ENCODE data around the gene BPI. TPM values are rescaled to one million over a fixed set of nuclear protein-coding genes. Genes with fewer than 3 reads are reported as not detected.

BPI gene
- total RNA-seq, 4 donors from 2014 or later: not detected

DNA sequence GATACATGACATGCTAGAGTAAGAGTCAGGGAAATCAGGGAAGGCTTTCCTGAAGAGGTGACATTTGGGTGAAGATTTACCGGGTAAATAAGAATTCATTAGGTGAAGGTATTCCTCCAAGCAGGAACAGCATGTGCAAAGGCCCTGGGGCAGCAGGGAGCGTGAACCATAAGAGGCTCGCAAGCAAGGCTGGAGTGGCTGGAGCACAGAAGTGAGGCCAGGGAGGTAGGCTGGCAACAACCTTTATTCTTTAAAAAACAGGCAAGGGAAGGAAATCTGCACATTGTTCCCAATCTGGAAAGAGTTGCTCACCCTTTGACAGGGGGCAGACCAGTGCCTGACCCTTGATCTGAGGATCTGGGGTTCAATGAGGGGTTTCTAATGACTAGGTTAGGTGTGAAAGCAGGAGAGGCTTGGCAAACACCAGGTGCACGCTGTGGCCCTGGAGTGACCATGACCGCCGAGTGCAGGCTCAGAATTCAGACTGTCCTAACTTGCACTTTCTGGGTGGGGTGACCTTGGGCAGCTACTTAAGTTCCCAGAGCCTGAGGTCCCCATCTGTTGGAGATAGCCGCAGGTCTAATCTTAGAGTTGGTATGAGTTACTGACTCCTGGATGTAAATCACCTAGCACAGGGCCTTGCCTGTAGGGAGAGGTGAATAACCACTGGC, 45.3 kb upstream of the BPI start:
- TF ChIP-seq CTCF (IDR thresholded peaks at IDR 0.05) (no peak), POLR2AphosphoS5 (IDR thresholded peaks at IDR 0.05) (no peak), EP300 (IDR thresholded peaks at IDR 0.05; ENCODE audit: low read depth) (no peak), POLR2A (IDR thresholded peaks at IDR 0.05) (no peak)
- no peaks in the 10 kb centered on the region for H3K36me3 ChIP-seq
- peaks cover 36% of the 10 kb centered on the region for H3K27me3 ChIP-seq
- no peak overlapping the region for H3K4me3 ChIP-seq
- intact Hi-C loops (cut with DNase I; ENCODE audit: low total_unique reads) (no loop called here), in situ Hi-C loops (cut with MboI; ENCODE audit: low pct_ligation_motif_present in 1 of 4, low pct_unique_long_range_greater_than_20kb in 1 of 4, low sequenced_read_pairs in 3 of 4) (no loop called here)
- no peak for DNase-seq
- WGBS, 2 donors (ENCODE audit: low coverage in 1 of 2): 85 to 90% methylated on average over 3 to 7 of the region's 7 CpGs
- H3K9me3 ChIP-seq: no peaks in the 10 kb centered on the region
- H3K27ac ChIP-seq: peak overlapping the region; percentile 21 to 43 (median 28)
- H3K4me1 ChIP-seq: peaks cover 0 to 5% (median 0%) of the 10 kb centered on the region in 4 donors

DNA sequence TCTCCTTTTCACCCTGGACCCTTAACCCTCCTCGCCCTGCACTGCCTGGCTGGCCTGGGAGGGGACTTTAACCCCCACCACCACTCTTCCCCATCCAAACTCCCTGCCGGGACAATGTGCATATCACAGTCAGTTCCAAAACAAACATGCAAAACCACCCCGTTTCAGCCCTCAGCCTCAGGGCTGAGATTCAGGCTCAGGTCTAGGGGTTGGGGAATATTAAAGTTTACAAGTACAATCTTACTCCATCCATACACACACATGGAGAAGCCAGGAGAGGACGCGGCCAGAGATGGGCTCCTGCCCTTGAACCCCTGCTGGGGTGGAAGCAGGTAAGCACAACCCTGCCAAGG, 44.0 kb upstream of the BPI start:
- H3K9me3 ChIP-seq: no peaks in the 10 kb centered on the region
- no peak for DNase-seq
- peaks cover 0 to 3% (median 0%) of the 10 kb centered on the region in 4 donors for H3K4me1 ChIP-seq
- TF ChIP-seq POLR2A (IDR thresholded peaks at IDR 0.05): no peak
- TF ChIP-seq POLR2AphosphoS5 (IDR thresholded peaks at IDR 0.05): no peak
- no peak for TF ChIP-seq CTCF (IDR thresholded peaks at IDR 0.05)
- H3K27me3 ChIP-seq: peaks cover 36% of the 10 kb centered on the region
- in situ Hi-C loops (cut with MboI; ENCODE audit: low pct_ligation_motif_present in 1 of 4, low pct_unique_long_range_greater_than_20kb in 1 of 4, low sequenced_read_pairs in 3 of 4) (no loop called here), intact Hi-C loops (cut with DNase I; ENCODE audit: low total_unique reads) (no loop called here)
- H3K36me3 ChIP-seq: no peaks in the 10 kb centered on the region
- H3K4me3 ChIP-seq: peak overlapping the region in 3 of 4 donors; percentile 30 to 42 (median 32)
- WGBS, 2 donors (ENCODE audit: low coverage in 1 of 2): 0 to 18% methylated on average over 3 to 5 of the region's 5 CpGs
- H3K27ac ChIP-seq: peak overlapping the region; percentile 75 to 87 (median 80)

DNA sequence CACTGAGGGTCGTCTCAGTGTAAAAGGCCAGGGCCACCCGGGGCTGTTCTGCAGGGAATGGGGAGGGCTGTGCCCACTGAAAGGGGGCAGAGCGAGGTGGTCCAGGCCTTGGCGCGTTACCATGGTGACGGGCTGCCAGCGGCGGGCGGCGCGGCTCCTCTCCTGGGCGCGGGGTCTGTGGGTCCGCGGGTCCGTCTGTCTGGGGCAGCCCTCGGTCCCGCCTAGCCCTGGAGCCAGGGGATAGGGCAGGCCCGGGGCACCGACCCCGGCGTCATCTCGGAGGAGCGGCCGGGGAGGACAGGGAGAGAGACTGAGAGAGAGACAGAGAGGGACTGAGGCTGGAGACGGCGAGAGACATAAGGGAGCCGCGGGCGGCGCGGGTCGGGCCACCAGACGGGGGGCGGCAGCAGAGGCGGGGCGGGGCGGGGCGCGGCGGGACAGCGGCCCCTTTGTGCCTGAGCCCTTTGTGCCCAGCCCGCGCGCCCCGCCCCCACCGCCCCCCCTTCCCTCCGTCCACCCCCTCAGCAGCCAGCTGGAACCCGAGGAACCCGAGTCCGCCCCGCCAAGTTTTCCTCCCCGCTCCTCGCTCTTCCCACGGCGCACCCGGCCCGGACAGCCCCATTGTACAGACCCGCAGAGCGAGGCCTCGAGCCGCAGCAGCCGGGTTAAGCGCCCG, 43.4 kb upstream of the BPI start, which contains the start of gene KIAA1755:
TSS of gene KIAA1755 (minus strand) at position 358 of the 676 bp plus-strand sequence. CDS start at position 123, 235 bp downstream.
- Histone ChIP-seq H3K27me3 (peaks cover 36% of the 10 kb centered on the region), H3K4me1 (peaks cover 0 to 3% (median 0%) of the 10 kb centered on the region in 4 donors), H3K36me3 (no peaks in the 10 kb centered on the region), H3K9me3 (no peaks in the 10 kb centered on the region), H3K27ac (peak within 1 kb of the TSS; percentile 75 to 87 (median 80)), H3K4me3 (peak within 1 kb of the TSS in 3 of 4 donors; percentile 30 to 42 (median 32))
- TF ChIP-seq POLR2A (IDR thresholded peaks at IDR 0.05) (no peak), POLR2AphosphoS5 (IDR thresholded peaks at IDR 0.05) (no peak), EP300 (IDR thresholded peaks at IDR 0.05; ENCODE audit: low read depth) (no peak), CTCF (IDR thresholded peaks at IDR 0.05) (no peak)
- 0 to 33% methylated on average over 2 to 23 of the region's 65 CpGs for WGBS, 2 donors (ENCODE audit: low coverage in 1 of 2)
- no peak for DNase-seq
- in situ Hi-C loops (cut with MboI; ENCODE audit: low pct_ligation_motif_present in 1 of 4, low pct_unique_long_range_greater_than_20kb in 1 of 4, low sequenced_read_pairs in 3 of 4) (no loop called here), intact Hi-C loops (cut with DNase I; ENCODE audit: low total_unique reads) (no loop called here)

- TF ChIP-seq POLR2A (IDR thresholded peaks at IDR 0.05) (no peak), EP300 (IDR thresholded peaks at IDR 0.05; ENCODE audit: low read depth) (no peak), CTCF (IDR thresholded peaks at IDR 0.05) (no peak), POLR2AphosphoS5 (IDR thresholded peaks at IDR 0.05) (no peak)
Observed at GRCh38 chr20:38261054-38261390, 42.9 kb upstream of the BPI start.

More at GRCh38 chr20:38261054-38261390, 42.9 kb upstream of the BPI start:
- Histone ChIP-seq H3K4me3 (peak overlapping the region in 3 of 4 donors; percentile 30 to 42 (median 32)), H3K9me3 (no peaks in the 10 kb centered on the region), H3K36me3 (no peaks in the 10 kb centered on the region), H3K27ac (peak overlapping the region; percentile 75 to 87 (median 80)), H3K27me3 (peaks cover 36% of the 10 kb centered on the region), H3K4me1 (peaks cover 0 to 3% (median 0%) of the 10 kb centered on the region in 4 donors)
- in situ Hi-C loops (cut with MboI; ENCODE audit: low pct_ligation_motif_present in 1 of 4, low pct_unique_long_range_greater_than_20kb in 1 of 4, low sequenced_read_pairs in 3 of 4) (no loop called here), intact Hi-C loops (cut with DNase I; ENCODE audit: low total_unique reads) (no loop called here)
- no peak for DNase-seq
- 72% methylated on average over 8 of the region's 8 CpGs; no CpG with 5 or more reads in 1 of the 2 donors for WGBS, 2 donors (ENCODE audit: low coverage in 1 of 2)
